MM.1S (cell line): Measurements from ENCODE around the gene PLXDC2.

Source experiments
- CTCF ChIP-seq: fragments of 300-600 bp; sonication (generic); IDR thresholded peaks from 2 replicates; pipeline ENCODE4 v1.5.1; 2016; ENCODE audit warnings: antibody characterized with exemption, low read length, mixed read lengths
- EZH2 ChIP-seq: fragments of 300-600 bp; sonication (generic); optimal IDR thresholded peaks from 2 replicates; pipeline ENCODE3; 2017; ENCODE audit warnings: low read depth, mild to moderate bottlenecking, antibody characterized with exemption, low read length, mixed read lengths

- TF ChIP-seq CTCF (no peak), EZH2 (no peak)
Observed at GRCh38 chr10:20202337-20202736, 386.1 kb downstream of the PLXDC2 start.
